Amniotic stem cell (primary cell): Measurements from ENCODE around the gene C19orf67.
A peak's percentile ranks its signal among the peaks of the same experiment; 100 is the strongest.

ENCODE experiments used
- DNase-seq: peaks from one replicate; lab custom pipeline; 2025; lab: John Stamatoyannopoulos, UW

Gene C19orf67

GRCh38 chr19:14085309-14085995, at the start of gene C19orf67:
Gene C19orf67, minus strand, starts transcription at chr19:14085783. Its CDS starts 156 bp downstream, at chr19:14085627.
- no peak for DNase-seq

GRCh38 chr19:14135355-14135754, 49.8 kb upstream of the C19orf67 start:
- no peak for DNase-seq

- no peak for DNase-seq
These were observed 42.4 kb upstream of the C19orf67 start for GRCh38 chr19:14127929-14128509.

GRCh38 chr19:14127176-14127575, 41.6 kb upstream of the C19orf67 start:
- no peak for DNase-seq

- DNase-seq = no peak
These were observed 37.3 kb upstream of the C19orf67 start for GRCh38 chr19:14122924-14123323.

GRCh38 chr19:14120497-14120780, 34.9 kb upstream of the C19orf67 start:
- no peak for DNase-seq

- DNase-seq = no peak
These were observed 34.3 kb upstream of the C19orf67 start for GRCh38 chr19:14119644-14120496.

GRCh38 chr19:14119146-14119545, 33.6 kb upstream of the C19orf67 start:
- DNase-seq = no peak

- DNase-seq = no peak
These were observed 32.8 kb upstream of the C19orf67 start for GRCh38 chr19:14118165-14119051.

GRCh38 chr19:14117668-14118164, 32.1 kb upstream of the C19orf67 start, which contains the start of gene PRKACA:
Gene PRKACA, minus strand, starts transcription at chr19:14117762. Its CDS starts 215 bp downstream, at chr19:14117547.
- peak; percentile 98 for DNase-seq

GRCh38 chr19:14116918-14117578, 31.5 kb upstream of the C19orf67 start:
- no peak for DNase-seq

- no peak for DNase-seq
These were observed 30.9 kb upstream of the C19orf67 start for GRCh38 chr19:14116525-14116917.

GRCh38 chr19:14115756-14116155, 30.2 kb upstream of the C19orf67 start:
- no peak for DNase-seq

- no peak for DNase-seq
These were observed 29.3 kb upstream of the C19orf67 start for GRCh38 chr19:14114854-14115253.

- DNase-seq = no peak
These were observed 28.9 kb upstream of the C19orf67 start for GRCh38 chr19:14114439-14114838.

GRCh38 chr19:14113762-14114414, 28.3 kb upstream of the C19orf67 start:
- DNase-seq = no peak

- no peak for DNase-seq
These were observed 27.3 kb upstream of the C19orf67 start for GRCh38 chr19:14112809-14113385.

GRCh38 chr19:14112051-14112808, 26.6 kb upstream of the C19orf67 start:
- DNase-seq = no peak

- DNase-seq = no peak
These were observed 25.9 kb upstream of the C19orf67 start for GRCh38 chr19:14111486-14111885.

GRCh38 chr19:14110650-14111049, 25.1 kb upstream of the C19orf67 start:
- DNase-seq = no peak
